ENCODE measurements around the gene CCDC3. TPM values are rescaled to one million over a fixed set of nuclear protein-coding genes. Genes with fewer than 3 reads are reported as not detected.

The CCDC3 gene
- total and polyA plus RNA-seq, 8 donors = 0.60 to 4.7 (median 2.2) TPM

DNA sequence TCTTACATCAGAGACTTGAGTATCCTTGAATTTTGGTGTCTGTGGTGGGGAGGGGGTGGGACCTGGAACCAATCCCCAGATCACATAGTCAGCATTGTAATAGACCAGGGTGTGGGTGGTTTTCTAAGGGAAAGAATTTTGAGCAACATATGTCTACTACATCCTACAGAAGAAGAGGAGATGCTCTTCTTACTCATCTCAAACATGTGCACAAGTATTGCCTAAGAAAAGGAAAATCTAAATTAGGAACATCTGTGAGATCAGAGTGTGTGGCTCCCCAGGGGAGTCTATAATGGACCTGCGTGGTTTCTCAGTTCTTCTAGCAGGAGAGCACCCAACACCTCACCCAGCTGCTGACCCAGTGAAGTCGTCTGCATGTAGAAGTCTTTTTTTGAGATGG is 148.8 kb downstream of the CCDC3 start:
- H3K27me3 ChIP-seq = no peaks in the 10 kb centered on the region
- FAIRE-seq (no peak), ATAC-seq (no peak), DNase-seq (no peak)
- intact Hi-C loops (cut with DNase I) = no loop called here
- no peaks in the 10 kb centered on the region for H3K36me3 ChIP-seq
- no peak overlapping the region for H3K4me3 ChIP-seq
- 67 to 84% methylated on average over 2 of the region's 2 CpGs for WGBS, 2 donors
- no peak overlapping the region for H3K27ac ChIP-seq
- H3K4me1 ChIP-seq = no peaks in the 10 kb centered on the region
- no peaks in the 10 kb centered on the region for H3K9me3 ChIP-seq
- TF ChIP-seq, protein P1, sequence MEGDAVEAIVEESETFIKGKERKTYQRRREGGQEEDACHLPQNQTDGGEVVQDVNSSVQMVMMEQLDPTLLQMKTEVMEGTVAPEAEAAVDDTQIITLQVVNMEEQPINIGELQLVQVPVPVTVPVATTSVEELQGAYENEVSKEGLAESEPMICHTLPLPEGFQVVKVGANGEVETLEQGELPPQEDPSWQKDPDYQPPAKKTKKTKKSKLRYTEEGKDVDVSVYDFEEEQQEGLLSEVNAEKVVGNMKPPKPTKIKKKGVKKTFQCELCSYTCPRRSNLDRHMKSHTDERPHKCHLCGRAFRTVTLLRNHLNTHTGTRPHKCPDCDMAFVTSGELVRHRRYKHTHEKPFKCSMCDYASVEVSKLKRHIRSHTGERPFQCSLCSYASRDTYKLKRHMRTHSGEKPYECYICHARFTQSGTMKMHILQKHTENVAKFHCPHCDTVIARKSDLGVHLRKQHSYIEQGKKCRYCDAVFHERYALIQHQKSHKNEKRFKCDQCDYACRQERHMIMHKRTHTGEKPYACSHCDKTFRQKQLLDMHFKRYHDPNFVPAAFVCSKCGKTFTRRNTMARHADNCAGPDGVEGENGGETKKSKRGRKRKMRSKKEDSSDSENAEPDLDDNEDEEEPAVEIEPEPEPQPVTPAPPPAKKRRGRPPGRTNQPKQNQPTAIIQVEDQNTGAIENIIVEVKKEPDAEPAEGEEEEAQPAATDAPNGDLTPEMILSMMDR (IDR thresholded peaks at IDR 0.05) = no peak

DNA sequence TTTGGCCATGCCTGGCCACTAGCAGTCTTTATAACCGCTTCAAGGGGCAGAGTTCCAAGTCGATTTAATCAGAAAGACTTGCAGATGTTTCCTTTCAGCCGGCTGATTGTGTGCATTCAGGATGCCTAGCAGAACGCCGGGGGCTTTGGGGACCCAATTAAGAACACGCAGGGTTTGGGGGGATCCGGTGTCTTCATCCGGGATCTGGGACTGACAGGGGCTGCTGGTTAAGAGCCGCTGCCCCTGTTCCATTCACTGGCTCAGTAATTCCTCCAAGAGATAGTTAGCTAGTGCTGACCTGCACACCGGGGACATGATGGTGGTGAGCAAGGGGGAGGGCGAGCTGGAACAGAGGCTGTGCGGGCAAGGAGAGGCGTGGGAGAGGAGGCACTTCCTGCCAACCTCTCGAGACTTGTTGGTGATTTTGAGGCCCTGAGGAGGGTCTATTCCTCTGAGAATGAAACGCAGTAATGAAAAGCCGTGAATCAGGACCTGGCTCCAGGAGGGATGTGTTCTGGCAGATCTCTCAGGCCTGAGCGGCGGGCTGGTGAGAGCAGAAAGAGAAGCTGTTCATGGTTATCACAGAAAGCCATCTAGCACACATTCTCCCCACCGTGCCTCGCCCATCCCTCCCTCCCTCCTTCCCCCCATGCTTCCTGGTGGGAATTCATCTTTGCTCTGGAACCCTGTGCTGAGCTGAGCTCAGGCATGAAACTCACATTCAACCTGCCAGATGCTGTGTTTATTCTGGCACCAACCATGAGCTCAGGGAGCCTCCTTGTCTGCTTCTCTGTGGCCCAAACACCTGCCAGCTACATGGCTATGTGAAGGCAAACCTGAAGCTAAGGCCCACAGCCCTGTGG is 152.0 kb downstream of the CCDC3 start:
- no peaks in the 10 kb centered on the region for H3K9me3 ChIP-seq
- H3K4me3 ChIP-seq = no peak overlapping the region
- no peak overlapping the region for H3K27ac ChIP-seq
- H3K4me1 ChIP-seq = no peaks in the 10 kb centered on the region
- 64 to 75% methylated on average over 20 of the region's 20 CpGs for WGBS, 2 donors
- peak in 1 of 4 donors; percentile 29 for ATAC-seq
- TF ChIP-seq, protein P1 (IDR thresholded peaks at IDR 0.05) = no peak
- DNase-seq = no peak
- intact Hi-C loops (cut with DNase I) = no loop called here
- H3K27me3 ChIP-seq = no peaks in the 10 kb centered on the region
- H3K36me3 ChIP-seq = no peaks in the 10 kb centered on the region
- FAIRE-seq = no peak

DNA sequence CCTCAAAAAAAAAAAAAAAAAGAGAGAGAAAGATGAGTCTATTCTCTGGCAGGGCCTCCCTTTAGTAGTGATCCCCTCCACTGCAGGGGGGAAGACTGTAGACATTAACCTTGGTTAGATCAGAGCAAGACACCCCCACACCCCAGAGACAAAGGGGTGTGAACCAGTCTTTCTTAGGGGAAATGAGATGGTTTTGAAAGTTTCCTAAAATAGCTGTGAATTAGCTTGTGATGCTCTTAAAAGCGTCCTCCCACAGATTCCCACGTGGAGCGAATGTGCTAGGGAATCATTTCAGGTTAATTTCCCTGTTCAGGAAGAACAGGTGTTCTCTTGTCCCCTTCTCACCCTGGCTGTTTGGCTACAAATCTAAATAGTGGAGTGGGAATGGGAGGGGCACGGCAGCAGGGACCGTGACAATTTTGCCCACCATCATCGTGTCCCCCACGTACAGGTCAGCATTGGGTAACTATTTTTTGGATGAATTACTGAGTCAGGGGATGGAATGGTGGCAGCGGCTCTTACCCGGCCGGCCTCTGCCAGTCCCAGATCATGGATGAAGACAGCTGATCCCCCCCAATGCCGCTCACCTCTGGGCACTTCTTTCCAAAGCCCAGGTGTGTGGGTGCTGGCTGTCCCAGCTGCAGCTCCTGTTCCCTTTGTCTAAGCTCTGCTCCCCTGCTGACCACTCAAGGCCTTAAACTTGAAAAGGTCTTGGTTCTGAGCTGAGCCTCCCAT is 152.9 kb downstream of the CCDC3 start:
- WGBS, 2 donors = 75 to 79% methylated on average over 11 of the region's 11 CpGs

DNA sequence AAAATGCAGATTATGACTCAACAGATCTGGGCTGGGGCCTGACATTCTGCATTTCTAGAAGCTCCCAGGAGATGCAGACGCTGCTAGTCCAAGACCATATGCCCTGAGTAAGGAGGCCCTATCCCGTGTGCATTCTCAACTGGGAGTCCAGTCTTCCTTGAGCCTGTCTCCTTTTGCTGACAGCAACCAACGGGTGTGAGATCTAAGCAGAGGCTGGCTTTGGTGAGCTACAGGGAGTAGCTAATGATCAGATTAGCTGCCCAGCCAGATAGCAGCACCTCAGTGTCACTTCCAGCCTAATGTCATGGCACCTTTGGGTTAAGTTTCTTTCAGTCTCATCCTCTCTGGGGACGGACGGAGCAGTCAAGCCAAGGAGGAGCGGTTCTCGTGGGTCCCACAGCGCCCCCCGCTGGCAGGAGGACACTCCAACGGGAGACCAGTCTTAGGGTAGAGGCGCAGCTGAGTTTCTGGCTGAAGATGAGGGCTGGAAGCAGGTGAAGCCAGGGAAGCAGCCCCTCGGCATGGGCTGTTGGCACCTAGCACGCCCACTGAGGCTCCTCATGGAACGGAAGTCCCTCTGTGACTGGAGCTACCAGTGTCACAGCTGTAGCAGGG is 154.0 kb downstream of the CCDC3 start:
- FAIRE-seq (no peak), ATAC-seq (peak in 1 of 4 donors; percentile 41), DNase-seq (peak in 1 of 6 donors; percentile 46)
- WGBS, 2 donors = 56 to 61% methylated on average over 14 of the region's 14 CpGs
- Histone ChIP-seq H3K27me3 (no peaks in the 10 kb centered on the region), H3K4me3 (no peak overlapping the region), H3K4me1 (no peaks in the 10 kb centered on the region), H3K9me3 (no peaks in the 10 kb centered on the region), H3K27ac (no peak overlapping the region), H3K36me3 (no peaks in the 10 kb centered on the region)
- TF ChIP-seq, protein P1 (IDR thresholded peaks at IDR 0.05) = no peak
- intact Hi-C loops (cut with DNase I) = no loop called here

More for the DNA sequence above, 152.9 kb downstream of the CCDC3 start:
- H3K9me3 ChIP-seq = no peaks in the 10 kb centered on the region
- TF ChIP-seq, protein P1 (IDR thresholded peaks at IDR 0.05) = no peak
- DNase-seq = no peak
- intact Hi-C loops (cut with DNase I) = no loop called here
- H3K27ac ChIP-seq = no peak overlapping the region
- no peaks in the 10 kb centered on the region for H3K36me3 ChIP-seq
- H3K27me3 ChIP-seq = no peaks in the 10 kb centered on the region
- ATAC-seq = no peak
- no peak for FAIRE-seq
- H3K4me3 ChIP-seq = no peak overlapping the region
- no peaks in the 10 kb centered on the region for H3K4me1 ChIP-seq
